ENCODE results near the gene COL16A1.

COL16A1 gene

GRCh38 chr1:31748365-31748764 is 44.5 kb upstream of the COL16A1 start:
- H3K9me3 ChIP-seq (ENCODE audit: insufficient read depth, low read length) = no peaks in the 10 kb centered on the region
- H3K9ac ChIP-seq (ENCODE audit: insufficient read length, low read depth) = no peak overlapping the region
- peaks cover 67% of the 10 kb centered on the region for H3K4me1 ChIP-seq (ENCODE audit: insufficient read depth, insufficient read length)
- H3K36me3 ChIP-seq (ENCODE audit: insufficient read depth, insufficient read length, low read length) = peaks cover 10% of the 10 kb centered on the region
- TF ChIP-seq ZNF274 (IDR thresholded peaks at IDR 0.05; ENCODE audit: low read depth, low read length) (no peak), SUZ12 (IDR thresholded peaks at IDR 0.05; ENCODE audit: extremely low read depth, insufficient read depth, insufficient read length) (no peak), YY1 (IDR thresholded peaks at IDR 0.05; ENCODE audit: insufficient read depth, insufficient read length) (no peak)
- DNase-seq (ENCODE audit: low read depth, low spot score) = no peak
- no peaks in the 10 kb centered on the region for H3K27me3 ChIP-seq (ENCODE audit: insufficient read depth, insufficient read length)
- no peak overlapping the region for H3K4me3 ChIP-seq (ENCODE audit: insufficient read length, low read depth)

GRCh38 chr1:31747304-31747703 is 43.5 kb upstream of the COL16A1 start:
- Histone ChIP-seq H3K4me3 (ENCODE audit: insufficient read length, low read depth) (no peak overlapping the region), H3K9me3 (ENCODE audit: insufficient read depth, low read length) (no peaks in the 10 kb centered on the region), H3K27me3 (ENCODE audit: insufficient read depth, insufficient read length) (no peaks in the 10 kb centered on the region), H3K4me1 (ENCODE audit: insufficient read depth, insufficient read length) (peaks cover 67% of the 10 kb centered on the region), H3K9ac (ENCODE audit: insufficient read length, low read depth) (no peak overlapping the region), H3K36me3 (ENCODE audit: insufficient read depth, insufficient read length, low read length) (peaks cover 10% of the 10 kb centered on the region)
- DNase-seq (ENCODE audit: low read depth, low spot score) = no peak
- TF ChIP-seq SUZ12 (IDR thresholded peaks at IDR 0.05; ENCODE audit: extremely low read depth, insufficient read depth, insufficient read length) = no peak
- TF ChIP-seq YY1 (IDR thresholded peaks at IDR 0.05; ENCODE audit: insufficient read depth, insufficient read length) = no peak
- no peak for TF ChIP-seq ZNF274 (IDR thresholded peaks at IDR 0.05; ENCODE audit: low read depth, low read length)

- DNase-seq (ENCODE audit: low read depth, low spot score) = no peak
- Histone ChIP-seq H3K36me3 (ENCODE audit: insufficient read depth, insufficient read length, low read length) (peaks cover 12% of the 10 kb centered on the region), H3K9me3 (ENCODE audit: insufficient read depth, low read length) (no peaks in the 10 kb centered on the region), H3K27me3 (ENCODE audit: insufficient read depth, insufficient read length) (no peaks in the 10 kb centered on the region), H3K9ac (ENCODE audit: insufficient read length, low read depth) (no peak overlapping the region), H3K4me1 (ENCODE audit: insufficient read depth, insufficient read length) (peaks cover 61% of the 10 kb centered on the region), H3K4me3 (ENCODE audit: insufficient read length, low read depth) (no peak overlapping the region)
- no peak for TF ChIP-seq SUZ12 (IDR thresholded peaks at IDR 0.05; ENCODE audit: extremely low read depth, insufficient read depth, insufficient read length)
- TF ChIP-seq ZNF274 (IDR thresholded peaks at IDR 0.05; ENCODE audit: low read depth, low read length) = no peak
- no peak for TF ChIP-seq YY1 (IDR thresholded peaks at IDR 0.05; ENCODE audit: insufficient read depth, insufficient read length)
Measured at GRCh38 chr1:31746687-31747086, 42.9 kb upstream of the COL16A1 start.

- no peaks in the 10 kb centered on the region for H3K27me3 ChIP-seq (ENCODE audit: insufficient read depth, insufficient read length)
- H3K4me1 ChIP-seq (ENCODE audit: insufficient read depth, insufficient read length) = peaks cover 61% of the 10 kb centered on the region
- no peak for TF ChIP-seq YY1 (IDR thresholded peaks at IDR 0.05; ENCODE audit: insufficient read depth, insufficient read length)
- TF ChIP-seq SUZ12 (IDR thresholded peaks at IDR 0.05; ENCODE audit: extremely low read depth, insufficient read depth, insufficient read length) = no peak
- no peak for TF ChIP-seq ZNF274 (IDR thresholded peaks at IDR 0.05; ENCODE audit: low read depth, low read length)
- peaks cover 18% of the 10 kb centered on the region for H3K36me3 ChIP-seq (ENCODE audit: insufficient read depth, insufficient read length, low read length)
- DNase-seq (ENCODE audit: low read depth, low spot score) = no peak
- H3K9ac ChIP-seq (ENCODE audit: insufficient read length, low read depth) = peak overlapping the region; percentile 47
- H3K4me3 ChIP-seq (ENCODE audit: insufficient read length, low read depth) = no peak overlapping the region
- H3K9me3 ChIP-seq (ENCODE audit: insufficient read depth, low read length) = no peaks in the 10 kb centered on the region
Measured at GRCh38 chr1:31745946-31746670, 42.3 kb upstream of the COL16A1 start.

- no peaks in the 10 kb centered on the region for H3K9me3 ChIP-seq (ENCODE audit: insufficient read depth, low read length)
- H3K9ac ChIP-seq (ENCODE audit: insufficient read length, low read depth) = peak overlapping the region; percentile 47
- peaks cover 55% of the 10 kb centered on the region for H3K4me1 ChIP-seq (ENCODE audit: insufficient read depth, insufficient read length)
- no peak for DNase-seq (ENCODE audit: low read depth, low spot score)
- TF ChIP-seq SUZ12 (IDR thresholded peaks at IDR 0.05; ENCODE audit: extremely low read depth, insufficient read depth, insufficient read length) (no peak), ZNF274 (IDR thresholded peaks at IDR 0.05; ENCODE audit: low read depth, low read length) (no peak), YY1 (IDR thresholded peaks at IDR 0.05; ENCODE audit: insufficient read depth, insufficient read length) (no peak)
- H3K36me3 ChIP-seq (ENCODE audit: insufficient read depth, insufficient read length, low read length) = peaks cover 22% of the 10 kb centered on the region
- H3K4me3 ChIP-seq (ENCODE audit: insufficient read length, low read depth) = no peak overlapping the region
- H3K27me3 ChIP-seq (ENCODE audit: insufficient read depth, insufficient read length) = no peaks in the 10 kb centered on the region
Measured at GRCh38 chr1:31745096-31745945, 41.5 kb upstream of the COL16A1 start.

- Histone ChIP-seq H3K9me3 (ENCODE audit: insufficient read depth, low read length) (no peaks in the 10 kb centered on the region), H3K4me1 (ENCODE audit: insufficient read depth, insufficient read length) (peaks cover 62% of the 10 kb centered on the region), H3K9ac (ENCODE audit: insufficient read length, low read depth) (no peak overlapping the region), H3K4me3 (ENCODE audit: insufficient read length, low read depth) (no peak overlapping the region), H3K36me3 (ENCODE audit: insufficient read depth, insufficient read length, low read length) (peaks cover 32% of the 10 kb centered on the region), H3K27me3 (ENCODE audit: insufficient read depth, insufficient read length) (no peaks in the 10 kb centered on the region)
- no peak for DNase-seq (ENCODE audit: low read depth, low spot score)
- TF ChIP-seq ZNF274 (IDR thresholded peaks at IDR 0.05; ENCODE audit: low read depth, low read length) (no peak), SUZ12 (IDR thresholded peaks at IDR 0.05; ENCODE audit: extremely low read depth, insufficient read depth, insufficient read length) (no peak), YY1 (IDR thresholded peaks at IDR 0.05; ENCODE audit: insufficient read depth, insufficient read length) (no peak)
Measured at GRCh38 chr1:31744165-31744888, 40.5 kb upstream of the COL16A1 start.
